Thyroid gland (tissue), 4 donors: ENCODE measurements around the gene TRIM25. TPM values are rescaled to one million over a fixed set of nuclear protein-coding genes. Genes with fewer than 3 reads are reported as not detected.

Experiments
- DNase-seq, 2 donors: peaks; one replicate each; pipeline ENCODE4 v3.0.0-alpha.2; 2019
- H3K27ac ChIP-seq, 3 donors: fragments of 200-600 bp; sonication (generic); 1 replicate in 2 of 3; 2 replicates in 1 of 3; pipeline ENCODE4 v1.5.1; 2016 to 2019; ENCODE audit warnings: mild to moderate bottlenecking in 1 of 3, moderate library complexity in 1 of 3
- H3K27me3 ChIP-seq: fragments of 200-600 bp; sonication (generic); one replicate; pipeline ENCODE4 v1.5.1; 2019
- H3K36me3 ChIP-seq, 2 donors: fragments of 200-600 bp; sonication (generic); one replicate each; pipeline ENCODE4 v1.5.1; 2016 to 2019
- H3K4me1 ChIP-seq, 2 donors: fragments of 200-600 bp; sonication (generic); one replicate each; pipeline ENCODE4 v1.5.1; 2017 to 2019
- H3K4me3 ChIP-seq, 3 donors: fragments of 200-600 bp; sonication (generic); replicated peaks in 1 of 3; 1 replicate in 2 of 3; 2 replicates in 1 of 3; pipeline ENCODE4 v1.5.1; 2016; ENCODE audit warnings: mild to moderate bottlenecking in 1 of 3
- H3K9me3 ChIP-seq: fragments of 200-600 bp; sonication (generic); one replicate; pipeline ENCODE4 v1.5.1; 2017
- POLR2A ChIP-seq, 2 donors: fragments of 450-650 bp; IDR thresholded peaks; one replicate each; pipeline ENCODE4 v1.6.1; 2017; ENCODE audit warnings: antibody characterized with exemption in 2 of 2, mild to moderate bottlenecking in 2 of 2, moderate library complexity in 1 of 2
- WGBS, 2 donors: methylation state at CpG; one replicate each; pipeline ENCODE4 v1.1.5; 2017; 5-methylcytosine and 5-hydroxymethylcytosine counted together
- intact Hi-C: fragments of 100-400 bp; cut with DNase I; formaldehyde crosslinking; loops from one replicate; pipeline ENCODE4 v1.15.1; 2023
- total RNA-seq, 4 donors: library from RNA; depleted of rRNA; stranded (reverse); fragments of >200 nt; gene quantifications; one replicate each; pipeline ENCODE4 v1.2.3, GENCODE V29; 2016
- TF ChIP-seq, protein P1 (sequence below), 6 experiments: fragments of 200-600 bp in 3 of 6; fragments of 450-650 bp in 3 of 6; sonication (generic) in 3 of 6; IDR thresholded peaks; one replicate each; pipeline ENCODE4 v1.5.1; 2016 to 2019; ENCODE audit warnings: antibody characterized with exemption in 6 of 6, mild to moderate bottlenecking in 2 of 6, inconsistent platforms in 1 of 6, moderate library complexity in 1 of 6

The TRIM25 gene, protein sequence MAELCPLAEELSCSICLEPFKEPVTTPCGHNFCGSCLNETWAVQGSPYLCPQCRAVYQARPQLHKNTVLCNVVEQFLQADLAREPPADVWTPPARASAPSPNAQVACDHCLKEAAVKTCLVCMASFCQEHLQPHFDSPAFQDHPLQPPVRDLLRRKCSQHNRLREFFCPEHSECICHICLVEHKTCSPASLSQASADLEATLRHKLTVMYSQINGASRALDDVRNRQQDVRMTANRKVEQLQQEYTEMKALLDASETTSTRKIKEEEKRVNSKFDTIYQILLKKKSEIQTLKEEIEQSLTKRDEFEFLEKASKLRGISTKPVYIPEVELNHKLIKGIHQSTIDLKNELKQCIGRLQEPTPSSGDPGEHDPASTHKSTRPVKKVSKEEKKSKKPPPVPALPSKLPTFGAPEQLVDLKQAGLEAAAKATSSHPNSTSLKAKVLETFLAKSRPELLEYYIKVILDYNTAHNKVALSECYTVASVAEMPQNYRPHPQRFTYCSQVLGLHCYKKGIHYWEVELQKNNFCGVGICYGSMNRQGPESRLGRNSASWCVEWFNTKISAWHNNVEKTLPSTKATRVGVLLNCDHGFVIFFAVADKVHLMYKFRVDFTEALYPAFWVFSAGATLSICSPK
- 10 to 100 TPM; 23.9 to 41.8 (median 32.7) TPM for total RNA-seq

DNA sequence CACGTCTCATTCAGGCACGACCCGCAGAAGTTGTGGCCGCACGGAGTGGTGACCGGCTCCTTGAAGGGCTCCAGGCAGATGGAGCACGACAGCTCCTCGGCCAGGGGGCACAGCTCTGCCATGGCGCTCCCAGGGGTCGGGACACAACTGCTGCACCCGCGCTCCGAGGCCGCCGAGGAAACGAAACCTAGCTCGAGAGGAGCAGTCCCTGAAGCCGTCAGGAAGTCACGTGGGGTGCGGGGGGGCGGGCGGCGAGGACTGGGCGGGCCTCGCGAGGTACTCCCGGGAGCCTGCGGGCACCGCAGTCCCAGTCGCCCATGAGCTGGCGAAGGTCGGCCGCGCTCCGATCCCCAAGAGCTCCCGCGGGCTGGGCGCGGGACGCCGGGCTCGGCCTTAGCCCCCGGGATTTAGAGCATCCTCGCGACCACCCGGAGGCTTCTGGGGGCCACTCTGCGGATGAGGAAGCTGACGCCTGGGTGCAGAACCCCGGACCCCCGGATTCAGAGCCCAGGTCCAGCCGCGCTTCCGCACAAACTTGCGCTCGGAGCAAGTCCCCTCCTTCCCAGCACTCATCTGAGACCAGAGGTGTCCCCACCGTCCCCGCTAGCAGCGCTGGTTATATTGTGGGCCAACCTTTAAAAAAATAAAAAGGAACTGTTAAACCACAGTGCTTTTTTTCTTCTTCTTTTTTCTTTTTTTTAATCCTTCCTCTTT, at the start of gene TRIM25:
TSS of gene TRIM25 (minus strand) at position 183 of the 714 bp plus-strand sequence. CDS start at position 122, 61 bp downstream.
- H3K27me3 ChIP-seq: no peaks in the 10 kb centered on the region
- DNase-seq: peak; percentile 94 to 95
- no peaks in the 10 kb centered on the region for H3K9me3 ChIP-seq
- intact Hi-C loops: no loop called here
- 0 to 2% methylated on average over 12 to 25 of the region's 58 CpGs for WGBS, 2 donors
- peak within 1 kb of the TSS; percentile 61 to 96 (median 87) for H3K27ac ChIP-seq
- peaks cover 32 to 53% of the 10 kb centered on the region in 2 donors for H3K4me1 ChIP-seq
- H3K4me3 ChIP-seq: peak within 1 kb of the TSS; percentile 72 to 84 (median 75)
- no peaks in the 10 kb centered on the region for H3K36me3 ChIP-seq
- TF ChIP-seq, protein P1, sequence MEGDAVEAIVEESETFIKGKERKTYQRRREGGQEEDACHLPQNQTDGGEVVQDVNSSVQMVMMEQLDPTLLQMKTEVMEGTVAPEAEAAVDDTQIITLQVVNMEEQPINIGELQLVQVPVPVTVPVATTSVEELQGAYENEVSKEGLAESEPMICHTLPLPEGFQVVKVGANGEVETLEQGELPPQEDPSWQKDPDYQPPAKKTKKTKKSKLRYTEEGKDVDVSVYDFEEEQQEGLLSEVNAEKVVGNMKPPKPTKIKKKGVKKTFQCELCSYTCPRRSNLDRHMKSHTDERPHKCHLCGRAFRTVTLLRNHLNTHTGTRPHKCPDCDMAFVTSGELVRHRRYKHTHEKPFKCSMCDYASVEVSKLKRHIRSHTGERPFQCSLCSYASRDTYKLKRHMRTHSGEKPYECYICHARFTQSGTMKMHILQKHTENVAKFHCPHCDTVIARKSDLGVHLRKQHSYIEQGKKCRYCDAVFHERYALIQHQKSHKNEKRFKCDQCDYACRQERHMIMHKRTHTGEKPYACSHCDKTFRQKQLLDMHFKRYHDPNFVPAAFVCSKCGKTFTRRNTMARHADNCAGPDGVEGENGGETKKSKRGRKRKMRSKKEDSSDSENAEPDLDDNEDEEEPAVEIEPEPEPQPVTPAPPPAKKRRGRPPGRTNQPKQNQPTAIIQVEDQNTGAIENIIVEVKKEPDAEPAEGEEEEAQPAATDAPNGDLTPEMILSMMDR (IDR thresholded peaks at IDR 0.05): no peak
- peak; percentile 70 to 98 for TF ChIP-seq POLR2A (IDR thresholded peaks at IDR 0.05)

DNA sequence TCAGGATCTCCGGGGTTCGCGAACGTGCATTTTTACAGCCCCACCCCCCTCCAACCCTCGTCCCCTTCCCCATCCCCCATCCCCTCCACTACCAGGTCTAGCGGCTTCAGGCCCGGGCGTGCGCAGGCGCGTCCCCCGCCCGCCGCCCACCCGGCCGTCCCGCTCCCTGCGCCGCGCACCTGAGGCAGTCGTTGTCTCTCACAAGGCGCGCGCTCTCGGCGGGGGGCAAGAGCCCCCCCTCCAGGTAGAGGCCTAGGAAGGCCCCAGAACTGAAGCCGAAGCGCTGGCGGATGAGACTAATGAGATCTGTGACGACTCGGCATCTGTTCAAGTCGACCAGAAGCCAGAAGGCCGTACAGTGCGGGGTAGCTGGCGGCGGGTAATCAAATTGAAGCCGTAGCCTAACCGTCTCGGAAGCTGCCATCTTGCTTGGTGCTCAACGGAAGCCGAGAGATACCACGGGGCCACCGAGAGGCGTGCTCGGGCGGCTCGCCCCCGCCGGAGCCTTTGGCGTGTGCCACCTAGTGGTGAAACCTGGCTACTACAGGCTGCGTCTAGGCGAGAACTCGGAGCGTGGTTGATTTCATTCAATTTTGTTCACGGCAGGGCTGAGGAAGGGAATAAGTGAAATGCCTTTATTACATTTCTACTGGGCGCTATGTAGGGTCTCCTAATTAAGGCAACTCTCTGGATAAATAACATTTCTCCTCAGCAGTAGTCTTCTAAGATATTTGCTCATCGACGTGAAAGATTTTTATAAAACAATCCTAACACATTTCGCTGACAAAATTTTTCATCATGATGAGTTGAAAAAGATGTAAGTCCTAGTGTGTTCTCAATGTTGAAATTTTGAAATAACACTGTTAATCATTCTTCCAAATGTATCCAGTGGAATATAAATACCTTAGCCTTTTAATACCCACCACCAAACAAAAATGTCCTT, 47.0 kb upstream of the TRIM25 start, which contains the start of gene COIL:
TSS of gene COIL (minus strand) at position 455 of the 943 bp plus-strand sequence. CDS start at position 424, 31 bp downstream.
- no peaks in the 10 kb centered on the region for H3K27me3 ChIP-seq
- intact Hi-C loops: no loop called here
- peak within 1 kb of the TSS; percentile 91 to 92 (median 92) for H3K27ac ChIP-seq
- TF ChIP-seq POLR2A (IDR thresholded peaks at IDR 0.05): peak in 1 of 2 donors; percentile 58
- TF ChIP-seq, protein P1 (IDR thresholded peaks at IDR 0.05): peak; percentile 96 to 100 (median 98)
- peak; percentile 92 to 93 for DNase-seq
- peak within 1 kb of the TSS; percentile 91 to 99 (median 91) for H3K4me3 ChIP-seq
- no peaks in the 10 kb centered on the region for H3K9me3 ChIP-seq
- peaks cover 11 to 16% of the 10 kb centered on the region in 2 donors for H3K4me1 ChIP-seq
- WGBS, 2 donors: 8 to 16% methylated on average over 16 to 30 of the region's 59 CpGs
- no peaks in the 10 kb centered on the region for H3K36me3 ChIP-seq

DNA sequence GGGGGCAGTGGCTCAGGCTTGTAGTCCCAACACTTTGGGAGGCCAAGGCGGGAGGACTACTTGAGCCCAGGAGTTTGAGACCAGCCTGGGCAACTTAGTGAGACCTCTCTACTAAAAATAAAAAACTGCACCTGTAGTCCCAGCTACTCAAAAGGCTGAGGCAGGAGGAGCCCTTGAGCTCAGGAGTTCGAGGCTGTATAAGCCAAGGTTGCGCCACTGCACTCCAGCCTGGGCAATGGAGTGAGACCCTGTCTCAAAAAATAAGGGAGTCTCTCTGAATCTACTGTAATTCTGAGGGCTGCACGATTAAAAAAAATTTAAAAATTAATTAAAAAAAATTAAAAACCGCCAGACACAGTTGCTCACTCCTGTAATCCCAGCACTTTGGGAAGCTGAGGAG, 43.1 kb upstream of the TRIM25 start:
- no peaks in the 10 kb centered on the region for H3K27me3 ChIP-seq
- H3K27ac ChIP-seq: no peak overlapping the region
- H3K36me3 ChIP-seq: no peaks in the 10 kb centered on the region
- WGBS, 2 donors: 96% methylated on average over 5 of the region's 5 CpGs
- DNase-seq: no peak
- peaks cover 11 to 16% of the 10 kb centered on the region in 2 donors for H3K4me1 ChIP-seq
- no peak for TF ChIP-seq POLR2A (IDR thresholded peaks at IDR 0.05)
- TF ChIP-seq, protein P1 (IDR thresholded peaks at IDR 0.05): no peak
- H3K4me3 ChIP-seq: no peak overlapping the region
- no peaks in the 10 kb centered on the region for H3K9me3 ChIP-seq
- intact Hi-C loops: no loop called here

DNA sequence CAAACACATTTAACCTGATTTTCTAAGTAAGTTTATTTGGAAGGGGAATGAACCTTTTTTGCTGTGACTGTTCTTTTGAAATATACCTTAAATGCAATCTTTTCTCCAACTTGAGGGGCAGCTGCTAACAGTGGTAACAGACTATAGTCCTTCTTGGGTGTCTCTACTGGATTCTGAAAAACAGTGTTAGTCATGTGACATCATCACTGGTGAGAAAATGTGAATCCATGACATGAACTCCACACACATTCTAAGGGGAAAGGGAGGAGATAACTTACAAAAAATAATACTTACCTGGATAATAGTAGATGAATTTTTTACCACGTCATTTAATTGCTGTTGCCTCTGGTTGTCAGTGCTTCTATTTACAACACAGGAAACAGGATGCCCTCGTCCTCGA, 35.7 kb upstream of the TRIM25 start:
- no peak overlapping the region for H3K4me3 ChIP-seq
- H3K9me3 ChIP-seq: no peaks in the 10 kb centered on the region
- WGBS, 2 donors: 74 to 84% methylated on average over 3 of the region's 3 CpGs
- no peak for DNase-seq
- no peaks in the 10 kb centered on the region for H3K27me3 ChIP-seq
- no peaks in the 10 kb centered on the region for H3K4me1 ChIP-seq
- intact Hi-C loops: no loop called here
- no peak for TF ChIP-seq POLR2A (IDR thresholded peaks at IDR 0.05)
- TF ChIP-seq, protein P1 (IDR thresholded peaks at IDR 0.05): no peak
- no peak overlapping the region for H3K27ac ChIP-seq
- peaks cover 17 to 28% of the 10 kb centered on the region in 2 donors for H3K36me3 ChIP-seq
